Measurements from ENCODE around the gene FRMPD4.

GRCh38 chrX:12758291-12758690, 620.0 kb downstream of the FRMPD4 start:
- no peak for TF ChIP-seq CTCF (IDR thresholded peaks at IDR 0.05)
- no peak for TF ChIP-seq POLR2A (IDR thresholded peaks at IDR 0.05)

Data from tibial nerve (tissue), 3 donors.